ENCODE measurements around the gene SFTPD. TPM values are rescaled to one million over a fixed set of nuclear protein-coding genes. Genes with fewer than 3 reads are reported as not detected.

The SFTPD gene
- under 0.01 and 1.3 TPM in 2 replicates for total RNA-seq

GRCh38 chr10:79948976-79949722 lies at the start of gene SFTPD:
TSS of gene SFTPD (minus strand) at chr10:79949105. CDS start at chr10:79946659, 2,446 bp downstream.

Other genes starting within 250 kb of the SFTPD start
- under 0.01 and 0.43 TPM in 2 replicates for gene NUTM2B, start 245.9 kb downstream of the SFTPD start, total RNA-seq
- 0.24 TPM in 1 of 2 replicates, not detected in the other for gene NUTM2E, start 122.4 kb downstream of the SFTPD start, total RNA-seq
- gene TMEM254, start 129.6 kb upstream of the SFTPD start, total RNA-seq = 4.8 and 14.3 TPM in 2 replicates
- not detected in 2 replicates for gene PLAC9, start 183.6 kb upstream of the SFTPD start, total RNA-seq